HG03039 (cell line): ENCODE data around the gene SH3BGRL3.
"Not testable (repeated sequence)": the region's sequence is repeated elsewhere in the genome, so short reads cannot be mapped to it uniquely, and the experiment has no call there.

Experiments
- ATAC-seq: cut with Tn5 transposase; IDR thresholded peaks from one replicate; pipeline ENCODE4 v1.9.1; 2021; ENCODE audit warnings: mild to moderate bottlenecking, moderate library complexity; ENCODE audit not compliant: unreplicated experiment

SH3BGRL3 gene

DNA sequence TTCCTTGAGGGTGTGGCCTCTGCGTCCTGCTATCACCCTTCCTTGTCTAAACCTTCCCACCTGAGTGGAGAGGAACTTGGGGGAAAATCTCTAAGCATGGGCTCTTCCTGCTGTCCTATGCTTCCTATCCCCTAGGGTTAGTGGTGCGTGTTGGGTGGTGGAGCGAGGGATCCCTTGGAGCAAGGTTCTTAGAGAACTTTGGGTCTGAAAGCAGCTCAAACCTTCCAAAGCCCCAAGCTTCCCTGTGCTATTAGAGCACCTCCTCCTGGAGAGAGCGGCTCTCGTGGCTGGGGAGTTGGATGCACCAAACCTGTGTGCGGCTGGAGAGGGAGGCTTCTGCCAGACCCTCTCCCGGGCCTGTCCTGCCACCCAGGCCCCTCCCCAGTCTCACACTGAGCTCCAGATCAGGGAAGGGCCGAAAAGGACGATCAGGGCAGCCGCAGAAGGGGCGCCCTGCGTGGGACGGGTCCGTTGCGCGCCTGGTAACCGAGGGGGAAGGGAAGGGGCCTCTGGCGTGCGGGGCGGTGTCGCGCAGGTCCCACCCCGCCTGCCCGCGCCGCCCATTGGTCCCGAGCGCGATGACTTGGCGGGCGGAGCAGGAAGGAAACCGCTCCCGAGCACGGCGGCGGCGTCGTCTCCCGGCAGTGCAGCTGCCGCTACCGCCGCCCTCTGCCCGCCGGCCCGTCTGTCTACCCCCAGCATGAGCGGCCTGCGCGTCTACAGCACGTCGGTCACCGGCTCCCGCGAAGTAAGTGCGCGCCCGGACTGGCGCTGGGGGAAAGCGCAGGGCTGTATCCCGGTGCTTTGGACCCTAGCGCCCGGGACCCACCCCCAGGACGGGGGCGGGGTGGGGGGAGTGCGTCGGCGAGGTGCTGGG is at the start of gene SH3BGRL3:
TSS of gene SH3BGRL3 (plus strand) at position 631 of the 877 bp plus-strand sequence. CDS start at position 701, 70 bp downstream.
- ATAC-seq = peak; percentile 57

- not testable (repeated sequence) for ATAC-seq
These were observed 49.2 kb upstream of the SH3BGRL3 start for GRCh38 chr1:26230682-26231081.

DNA sequence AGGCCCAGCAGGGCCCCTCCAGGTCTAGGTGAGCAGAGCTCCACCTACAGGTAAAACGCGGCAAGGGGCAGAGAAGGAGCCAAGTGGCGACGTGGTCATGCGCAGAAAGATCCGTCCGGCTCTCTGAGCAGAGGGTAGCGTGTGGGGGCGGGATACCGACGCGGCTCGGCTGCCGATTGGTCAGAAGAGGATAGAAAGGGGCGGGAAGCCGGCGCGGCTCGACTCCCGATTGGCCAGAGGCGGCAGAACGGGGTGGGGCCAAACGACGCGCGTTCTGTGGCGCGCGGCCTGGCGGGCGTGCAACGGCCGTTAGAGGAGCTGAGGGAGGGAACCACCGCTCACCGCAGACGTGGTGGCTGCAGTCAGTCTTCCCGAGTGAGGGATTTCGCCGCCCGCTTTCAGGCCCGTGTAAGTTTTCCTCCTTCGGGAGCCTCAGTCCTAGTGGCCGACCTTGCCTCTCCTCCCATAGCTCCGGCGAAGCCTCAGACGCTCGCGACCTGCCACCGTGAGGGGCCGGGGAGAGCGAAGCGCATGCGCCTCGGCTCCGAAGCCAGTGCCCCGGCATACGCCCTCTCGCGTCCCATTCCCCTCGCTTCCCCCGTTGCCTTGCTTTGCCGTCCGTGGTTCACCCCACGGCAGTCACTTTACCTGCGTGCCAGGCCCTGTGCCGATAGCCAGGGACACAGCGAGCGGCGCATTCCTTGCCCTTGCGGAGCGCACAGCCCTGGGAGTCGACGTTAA is 45.8 kb upstream of the SH3BGRL3 start, which contains the start of gene CEP85:
TSS of gene CEP85 (plus strand) at position 298 of the 741 bp plus-strand sequence. CDS start 5,584 bp downstream, outside the sequence.
- peak; percentile 90 for ATAC-seq

DNA sequence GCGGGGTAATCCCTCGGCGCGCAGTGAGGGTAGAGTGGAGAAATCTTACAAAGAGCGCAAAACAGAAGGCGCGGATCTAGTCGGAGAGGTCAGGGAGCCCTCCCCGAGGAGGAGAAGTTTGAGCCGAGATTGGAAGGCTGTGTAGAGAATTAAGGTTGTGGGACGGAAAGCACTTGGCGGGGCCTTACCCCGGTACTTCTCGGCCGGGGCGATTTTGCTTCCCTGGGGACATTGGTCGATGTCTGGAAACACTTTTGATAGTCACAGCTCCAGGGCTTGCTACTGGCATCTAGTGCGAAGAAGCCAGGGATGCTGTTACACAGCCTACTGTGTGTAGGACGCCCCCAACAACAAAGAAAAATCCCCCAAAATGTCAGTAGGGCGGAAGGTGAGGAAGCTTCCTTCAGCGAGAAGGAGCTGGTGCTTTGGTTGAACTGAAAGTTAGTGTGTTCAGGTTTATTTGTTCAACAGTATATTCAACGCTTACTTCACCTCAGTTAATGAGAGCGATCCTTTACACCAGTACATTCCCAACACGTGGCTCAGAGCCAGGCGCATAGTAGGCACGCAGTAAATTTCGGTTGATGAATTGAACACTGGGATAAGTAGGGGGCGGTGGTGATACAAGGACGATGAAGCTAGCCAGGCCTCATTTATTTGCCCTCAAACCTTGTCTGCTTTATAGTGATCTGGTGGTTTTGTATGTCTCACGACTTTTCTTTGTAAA is 45.1 kb upstream of the SH3BGRL3 start:
- ATAC-seq = peak; percentile 5

- ATAC-seq = no peak
These were observed 42.5 kb upstream of the SH3BGRL3 start for GRCh38 chr1:26237230-26237966.

GRCh38 chr1:26239936-26240335 is 40.0 kb upstream of the SH3BGRL3 start:
- no peak for ATAC-seq

DNA sequence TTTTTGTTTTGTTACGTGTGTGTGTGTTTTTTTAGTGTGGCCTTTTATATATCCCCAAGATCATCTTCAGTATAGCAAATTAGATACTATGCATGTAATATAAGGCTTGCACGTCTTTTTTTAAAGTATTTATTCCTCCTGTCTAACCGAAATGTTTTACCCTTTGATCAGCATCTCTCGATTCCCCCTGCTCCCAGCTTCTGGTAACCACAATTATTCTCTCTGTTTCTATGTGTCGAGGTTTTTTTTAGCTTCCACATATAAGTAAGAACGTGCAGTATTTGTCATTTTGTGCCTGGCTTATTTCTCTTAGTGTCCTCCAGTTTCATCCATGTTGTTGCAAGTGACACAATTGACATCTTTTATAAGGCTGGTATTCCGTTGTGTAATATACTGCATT is 27.2 kb upstream of the SH3BGRL3 start:
- ATAC-seq = no peak

DNA sequence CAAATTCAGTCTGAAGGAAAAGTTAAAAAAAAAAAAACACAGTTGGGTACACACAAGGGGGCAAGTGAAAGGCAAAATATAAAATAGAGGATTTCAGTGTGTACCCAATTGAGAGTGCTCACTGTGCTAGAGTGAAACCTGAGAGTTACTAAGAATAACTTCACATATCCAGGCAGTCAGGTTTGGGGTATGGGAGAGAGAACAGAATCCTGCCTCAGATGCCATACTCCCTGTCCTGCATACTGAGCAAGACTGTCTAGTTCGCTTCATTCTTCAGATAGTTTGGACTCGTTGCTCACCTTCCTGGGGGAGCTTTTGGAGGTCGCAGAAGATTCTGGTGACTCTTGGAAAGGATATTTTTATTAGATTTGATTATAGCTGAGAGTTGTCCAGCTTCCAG is 25.5 kb upstream of the SH3BGRL3 start:
- ATAC-seq = no peak

DNA sequence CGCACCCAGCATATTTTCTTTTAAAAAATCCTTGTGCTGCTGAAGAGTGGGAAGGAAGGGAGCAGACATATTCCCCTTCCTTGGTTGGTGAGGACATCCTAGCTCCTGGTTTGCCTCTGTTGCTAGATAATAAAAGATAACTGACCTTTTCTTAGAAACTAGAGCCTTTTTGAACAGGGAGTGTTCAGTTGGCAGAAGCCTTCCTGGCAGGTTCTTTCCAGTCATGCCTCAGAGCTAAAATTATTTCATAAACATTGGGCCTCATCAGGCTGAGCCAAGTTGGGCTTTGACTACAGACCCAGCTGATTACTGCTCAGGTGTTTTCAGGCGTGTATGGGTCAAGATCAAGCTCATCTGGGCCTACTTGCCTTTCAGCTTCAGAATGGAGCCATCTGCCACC is 22.7 kb upstream of the SH3BGRL3 start:
- no peak for ATAC-seq

- ATAC-seq = no peak
These were observed 20.9 kb upstream of the SH3BGRL3 start for GRCh38 chr1:26259005-26259404.

DNA sequence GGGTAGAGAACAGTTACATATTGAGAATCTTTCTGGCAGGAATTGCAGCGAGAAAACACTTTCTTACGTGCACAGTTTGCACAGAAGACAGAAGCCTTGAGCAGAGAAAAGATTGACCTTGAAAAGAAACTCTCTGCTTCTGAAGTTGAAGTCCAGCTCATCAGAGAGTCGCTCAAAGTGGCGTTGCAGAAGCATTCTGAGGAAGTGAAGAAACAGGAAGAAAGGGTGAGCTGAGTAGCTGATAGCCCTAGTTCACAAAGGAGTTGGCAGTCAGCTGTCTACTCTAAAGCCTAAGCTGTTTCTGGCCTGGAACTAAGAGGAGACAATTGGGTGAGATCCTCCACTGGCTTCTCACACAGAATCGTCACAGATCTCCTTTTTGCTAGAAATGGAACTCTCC is 20.3 kb upstream of the SH3BGRL3 start:
- ATAC-seq = no peak

- ATAC-seq = no peak
These were observed 16.7 kb upstream of the SH3BGRL3 start for GRCh38 chr1:26263212-26263611.

DNA sequence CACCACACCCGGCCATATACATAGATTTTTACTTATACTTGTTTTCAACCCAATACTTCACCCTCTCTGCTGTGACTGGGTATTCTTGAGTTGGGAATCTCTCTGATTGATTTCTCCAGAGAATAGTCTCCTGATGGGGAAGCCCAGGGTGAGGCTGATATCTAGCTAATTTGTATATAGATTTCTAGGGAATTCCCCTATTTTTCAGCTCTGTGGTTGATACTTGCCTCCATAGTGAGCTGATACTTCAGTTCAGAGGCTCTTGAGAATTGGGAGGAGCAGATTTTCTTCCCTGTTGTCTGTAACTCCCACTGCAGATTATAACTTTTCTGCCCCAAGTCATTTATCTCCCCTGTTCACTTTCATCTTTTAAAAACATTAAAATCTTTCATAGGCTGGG is 14.5 kb upstream of the SH3BGRL3 start:
- ATAC-seq = no peak

DNA sequence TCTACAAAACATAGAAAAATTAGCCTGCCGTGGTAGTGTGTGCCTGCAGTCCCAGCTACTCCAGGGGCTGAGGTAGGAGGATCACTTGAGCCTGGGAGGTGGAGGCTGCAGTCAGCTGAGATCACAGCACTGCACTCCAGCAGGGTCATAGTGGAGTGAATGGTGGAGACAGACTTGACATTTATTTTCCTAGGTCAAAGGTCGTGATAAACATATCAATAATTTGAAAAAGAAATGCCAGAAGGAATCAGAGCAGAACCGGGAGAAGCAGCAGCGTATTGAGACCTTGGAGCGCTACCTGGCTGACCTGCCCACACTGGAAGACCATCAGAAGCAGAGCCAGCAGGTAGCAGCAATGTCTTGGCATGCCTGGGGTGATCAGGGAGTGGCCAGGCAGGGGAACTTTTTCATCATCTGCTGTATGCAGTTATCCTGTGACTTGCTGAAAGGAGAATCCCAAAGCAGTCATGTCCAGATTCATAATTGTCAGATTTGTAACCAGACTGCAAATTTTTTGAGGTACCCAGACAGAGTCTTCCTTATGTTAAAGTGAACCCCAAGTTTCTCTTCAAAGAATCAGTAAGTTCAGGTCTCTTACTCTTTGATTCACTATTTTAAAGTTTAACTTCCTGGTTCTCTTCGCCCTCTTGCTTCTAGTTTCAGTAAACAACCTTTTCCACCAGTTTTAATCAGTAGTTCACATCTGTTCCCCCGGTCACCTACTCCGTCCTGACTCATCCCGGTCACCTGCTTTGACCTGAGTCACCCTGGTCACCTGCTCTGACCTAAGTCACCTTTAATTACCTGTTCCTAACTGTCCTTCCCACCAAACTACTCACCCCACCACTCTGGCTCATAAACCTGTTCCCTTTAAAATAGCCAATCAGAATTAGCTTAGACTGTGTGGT is 11.3 kb upstream of the SH3BGRL3 start:
- ATAC-seq = no peak

DNA sequence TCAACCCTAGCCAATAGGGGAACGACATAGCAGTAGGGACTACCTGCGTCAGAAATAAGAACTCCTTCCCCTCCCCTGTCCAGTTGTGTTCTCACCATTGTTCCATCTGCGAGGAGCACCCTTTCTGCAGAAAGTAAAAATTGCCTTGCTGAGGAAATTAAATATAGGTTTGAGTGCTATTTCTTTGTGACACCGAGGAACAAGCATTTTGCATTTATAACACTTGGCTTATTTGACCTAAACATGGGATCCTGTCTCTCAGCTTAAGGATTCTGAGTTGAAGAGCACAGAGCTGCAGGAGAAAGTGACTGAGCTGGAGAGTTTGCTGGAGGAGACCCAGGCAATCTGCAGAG is 10.7 kb upstream of the SH3BGRL3 start:
- ATAC-seq = no peak

GRCh38 chr1:26274801-26275425 is 5.0 kb upstream of the SH3BGRL3 start:
- no peak for ATAC-seq

- no peak for ATAC-seq
These were observed 4.1 kb upstream of the SH3BGRL3 start for GRCh38 chr1:26275580-26276431.

- no peak for ATAC-seq
These were observed 3.5 kb upstream of the SH3BGRL3 start for GRCh38 chr1:26276432-26276838.
